HG03520 (cell line): ENCODE measurements around the gene SLC9A3.
"Not testable (repeated sequence)": the region's sequence is repeated elsewhere in the genome, so short reads cannot be mapped to it uniquely, and the experiment has no call there.

Experiments used
- ATAC-seq: cut with Tn5 transposase; IDR thresholded peaks from one replicate; pipeline ENCODE4 v1.9.1; 2021; ENCODE audit warnings: mild to moderate bottlenecking, moderate library complexity; ENCODE audit not compliant: unreplicated experiment

The SLC9A3 gene

GRCh38 chr5:511476-511875 is 12.8 kb downstream of the SLC9A3 start:
- no peak for ATAC-seq

GRCh38 chr5:510521-510920 is 13.7 kb downstream of the SLC9A3 start:
- no peak for ATAC-seq

- ATAC-seq, result no peak
Measured at GRCh38 chr5:509611-510185, 14.6 kb downstream of the SLC9A3 start.

GRCh38 chr5:507986-508575 is 16.2 kb downstream of the SLC9A3 start:
- not testable (repeated sequence) for ATAC-seq

- ATAC-seq, result no peak
Measured at GRCh38 chr5:505951-506525, 18.2 kb downstream of the SLC9A3 start.

GRCh38 chr5:504326-505154 is 19.7 kb downstream of the SLC9A3 start:
- ATAC-seq, result no peak

- no peak for ATAC-seq
Measured at GRCh38 chr5:502325-503079, 21.7 kb downstream of the SLC9A3 start.

GRCh38 chr5:501831-502184 is 22.4 kb downstream of the SLC9A3 start:
- ATAC-seq, result no peak

- ATAC-seq, result no peak
Measured at GRCh38 chr5:501105-501830, 23.0 kb downstream of the SLC9A3 start.

GRCh38 chr5:500491-500890 is 23.8 kb downstream of the SLC9A3 start:
- ATAC-seq, result no peak

GRCh38 chr5:499233-500209 is 24.7 kb downstream of the SLC9A3 start:
- no peak for ATAC-seq

- no peak for ATAC-seq
Measured at GRCh38 chr5:497871-498509, 26.3 kb downstream of the SLC9A3 start.

GRCh38 chr5:497090-497700 is 27.1 kb downstream of the SLC9A3 start:
- no peak for ATAC-seq

- ATAC-seq, result no peak
Measured at GRCh38 chr5:496028-496427, 28.2 kb downstream of the SLC9A3 start.

- ATAC-seq, result no peak
Measured at GRCh38 chr5:494667-495255, 29.5 kb downstream of the SLC9A3 start.

GRCh38 chr5:493758-494157 is 30.5 kb downstream of the SLC9A3 start:
- no peak for ATAC-seq

- ATAC-seq, result no peak
Measured at GRCh38 chr5:493119-493701, 31.0 kb downstream of the SLC9A3 start.
